Heart right ventricle (tissue), 16 donors: Measurements from ENCODE around the gene NXPH3. TPM values are rescaled to one million over a fixed set of nuclear protein-coding genes. Genes with fewer than 3 reads are reported as not detected.

Experiments used
- ATAC-seq, 8 donors: fragments of 200-7000 bp; cut with Tn5 transposase; one replicate each; pipeline ENCODE4 v1.9.1; 2020; ENCODE audit warnings: mild to moderate bottlenecking in 8 of 8, moderate library complexity in 8 of 8, moderate number of reproducible peaks in 1 of 8
- DNase-seq, 2 donors: peaks; one replicate each; pipeline ENCODE4 v3.0.0-alpha.2; 2020
- H3K27ac ChIP-seq, 10 donors: fragments of 200-600 bp; sonication (generic) in 2 of 10; one replicate each; pipeline versions ENCODE4 v1.5.0 to v1.8.0; 2020 to 2022; ENCODE audit warnings: mild to moderate bottlenecking in 3 of 10
- H3K27me3 ChIP-seq, 7 donors: fragments of 200-600 bp; one replicate each; pipeline ENCODE4 v1.8.0; 2021 to 2022; ENCODE audit warnings: mild to moderate bottlenecking in 2 of 7
- H3K36me3 ChIP-seq, 9 donors: fragments of 200-600 bp; sonication (generic) in 1 of 9; one replicate each; pipeline versions ENCODE4 v1.5.0 to v1.8.0; 2020 to 2022; ENCODE audit warnings: mild to moderate bottlenecking in 2 of 9
- H3K4me1 ChIP-seq, 9 donors: fragments of 200-600 bp; sonication (generic) in 1 of 9; one replicate each; pipeline versions ENCODE4 v1.5.0 to v1.8.0; 2020 to 2022; ENCODE audit warnings: mild to moderate bottlenecking in 4 of 9
- H3K4me3 ChIP-seq, 10 donors: fragments of 200-600 bp; sonication (generic) in 2 of 10; one replicate each; pipeline versions ENCODE4 v1.5.0 to v1.8.0; 2020 to 2022; ENCODE audit warnings: mild to moderate bottlenecking in 7 of 10, moderate library complexity in 2 of 10
- H3K9me3 ChIP-seq, 11 donors: fragments of 200-600 bp in 10 of 11; sonication (generic) in 2 of 11; one replicate each; pipeline versions ENCODE4 v1.5.0 to v1.8.0; 2013 to 2022; ENCODE audit warnings: mild to moderate bottlenecking in 2 of 11, control low read depth in 1 of 11, moderate library complexity in 1 of 11
- WGBS, 2 donors: extraction: QIAGEN DNeasy Blood & Tissue Kit; methylation state at CpG; one replicate each; pipeline ENCODE4 v1.1.7; 2013; ENCODE audit warnings: inconsistent platforms in 1 of 2; 5-methylcytosine and 5-hydroxymethylcytosine counted together
- intact Hi-C, 10 donors: fragments of 100-400 bp; cut with DNase I; formaldehyde crosslinking; loops; one replicate each; pipeline versions ENCODE4 v1.11.1 to v1.14.2; 2022
- long read RNA-seq, 3 donors: library from polyadenylated mRNA; unstranded; transcript quantifications; one replicate each; pipeline ENCODE4 v2.0.0, GENCODE V29; 2020 to 2021
- polyA plus RNA-seq, 2 donors: library from polyadenylated mRNA; stranded (reverse); fragments of 200-250 nt; gene quantifications; one replicate each; pipeline ENCODE4 v1.2.3, GENCODE V29; 2013
- total RNA-seq, 10 donors: library from RNA; stranded (reverse); fragmentation: NEBNext Ultra II Directional in 3 of 10; extraction: Animal tissue kit (Norgen Biotek cat#: 25700) in 3 of 10; gene quantifications; one replicate each; pipeline versions ENCODE4 v1.2.1 to v1.2.4, GENCODE V29; 2021 to 2023
- TF ChIP-seq, protein P1 (sequence below), 9 donors: fragments of 200-600 bp; sonication (generic) in 2 of 9; IDR thresholded peaks; one replicate each; pipeline versions ENCODE4 v1.5.0 to v1.8.0; 2021 to 2022; ENCODE audit warnings: antibody characterized with exemption in 9 of 9, mild to moderate bottlenecking in 5 of 9, moderate library complexity in 1 of 9
- donor health status: Arrhythmogenic right ventricular cardiomyopathy.
- donor health status: ischemic (EF 13 %, LVEDD 7.1; RV severe dilation, severe dysfunction).
- donor health status: healthy with polysubstance abuse.
- donor health status: DM: no; HTN: yes; CAD: no.
- donor health status: DM: no; HTN: no; CAD: no.
- donor health status: ischemic (EF 25% LVEDD 6.9; RV normal size, moderate dysfunction).
- donor health status: ischemic (EF 25% LVEDD 5.7; RV mildly dilated, moderate dysfunction).
- donor health status: healthy.
- donor health status: DM: yes; HTN: yes; CAD: no.
- donor health status: Ischemic cardiomyopathy.
- donor health status: ischemic (EF 35%, LVEDD 5.7; RV mildly dilated, moderate dysfunction).
- donor health status: nonischemic (EF 11% LVEDD 7.7; RV severe dilation, severe dysfunction).
- donor health status: DM: yes; HTN: yes; CAD: no.
- donor health status: PGD.
- donor health status: ischemic (EF 29% LVEDD 5.4; RV normal size, mild dysfunction).
- donor health status: nonischemic (EF 23%, LVEDD 6.1; RV moderate dilation, normal function).

NXPH3 gene
- 1 to 10 TPM; 2.2 to 4.4 (median 3.2) TPM for total RNA-seq
- polyA plus RNA-seq: 1 to 10 TPM; 2.3 to 5.9 TPM
- long read RNA-seq, donor 1, full-length matches to known transcripts: 1 of 1 reads
- long read RNA-seq, donor 1, partial matches to known transcripts: 0 of 1 reads
- long read RNA-seq, donor 1, other reads (novel, unspliced or antisense): 0 of 1 reads
- long read RNA-seq, donor 2, full-length matches to known transcripts: 3 of 3 reads
- long read RNA-seq, donor 2, partial matches to known transcripts: 0 of 3 reads
- long read RNA-seq, donor 2, other reads (novel, unspliced or antisense): 0 of 3 reads
- long read RNA-seq, donor 3, full-length matches to known transcripts: 6 of 6 reads
- long read RNA-seq, donor 3, partial matches to known transcripts: 0 of 6 reads
- long read RNA-seq, donor 3, other reads (novel, unspliced or antisense): 0 of 6 reads

DNA sequence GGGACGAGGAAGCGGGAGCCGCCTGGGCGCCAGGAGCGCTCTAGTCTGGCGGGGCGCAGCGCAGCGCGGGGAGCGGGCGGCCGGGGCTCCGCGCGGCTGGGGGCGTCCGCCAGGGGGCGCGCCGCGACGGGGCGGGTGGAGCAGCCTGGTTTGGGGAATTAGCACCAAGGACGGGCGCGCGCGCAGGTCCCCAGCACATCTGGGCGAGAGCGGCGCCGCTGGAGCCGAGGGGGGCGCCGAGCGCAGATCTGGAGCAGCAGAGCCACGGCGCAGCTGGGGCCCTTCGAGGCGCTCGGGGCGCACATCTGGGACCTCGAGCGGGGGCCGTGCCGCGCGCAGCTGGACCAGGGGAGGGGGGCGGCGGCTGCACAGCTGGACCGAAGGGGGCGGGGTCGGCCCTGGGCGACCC is at the start of gene NXPH3:
TSS of gene NXPH3 (plus strand) at position 193 of the 409 bp plus-strand sequence. CDS start 349 bp downstream, outside the sequence.
- DNase-seq (peak; percentile 62 to 81), ATAC-seq (peak; percentile 22 to 80 (median 44))
- H3K4me1 ChIP-seq: peaks cover 6 to 49% (median 21%) of the 10 kb centered on the region in 9 donors
- peak within 1 kb of the TSS; percentile 56 to 79 (median 74) for H3K4me3 ChIP-seq
- WGBS, 2 donors: 1% methylated on average over 45 to 55 of the region's 55 CpGs
- H3K9me3 ChIP-seq: no peaks in the 10 kb centered on the region
- peak within 1 kb of the TSS in 9 of 10 donors; percentile 17 to 84 (median 61) for H3K27ac ChIP-seq
- intact Hi-C loops: loop anchor here in 7 of 10 donors (2.0 to 10.0 kb wide), 5 partner anchors 37 to 279 kb away; no protein-coding TSS in a partner anchor
- H3K27me3 ChIP-seq: peaks cover 0 to 41% (median 0%) of the 10 kb centered on the region in 7 donors
- peaks cover 0 to 11% (median 0%) of the 10 kb centered on the region in 9 donors for H3K36me3 ChIP-seq
- TF ChIP-seq, protein P1, sequence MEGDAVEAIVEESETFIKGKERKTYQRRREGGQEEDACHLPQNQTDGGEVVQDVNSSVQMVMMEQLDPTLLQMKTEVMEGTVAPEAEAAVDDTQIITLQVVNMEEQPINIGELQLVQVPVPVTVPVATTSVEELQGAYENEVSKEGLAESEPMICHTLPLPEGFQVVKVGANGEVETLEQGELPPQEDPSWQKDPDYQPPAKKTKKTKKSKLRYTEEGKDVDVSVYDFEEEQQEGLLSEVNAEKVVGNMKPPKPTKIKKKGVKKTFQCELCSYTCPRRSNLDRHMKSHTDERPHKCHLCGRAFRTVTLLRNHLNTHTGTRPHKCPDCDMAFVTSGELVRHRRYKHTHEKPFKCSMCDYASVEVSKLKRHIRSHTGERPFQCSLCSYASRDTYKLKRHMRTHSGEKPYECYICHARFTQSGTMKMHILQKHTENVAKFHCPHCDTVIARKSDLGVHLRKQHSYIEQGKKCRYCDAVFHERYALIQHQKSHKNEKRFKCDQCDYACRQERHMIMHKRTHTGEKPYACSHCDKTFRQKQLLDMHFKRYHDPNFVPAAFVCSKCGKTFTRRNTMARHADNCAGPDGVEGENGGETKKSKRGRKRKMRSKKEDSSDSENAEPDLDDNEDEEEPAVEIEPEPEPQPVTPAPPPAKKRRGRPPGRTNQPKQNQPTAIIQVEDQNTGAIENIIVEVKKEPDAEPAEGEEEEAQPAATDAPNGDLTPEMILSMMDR (IDR thresholded peaks at IDR 0.05): peak in 8 of 9 donors; percentile 35 to 83 (median 68)

DNA sequence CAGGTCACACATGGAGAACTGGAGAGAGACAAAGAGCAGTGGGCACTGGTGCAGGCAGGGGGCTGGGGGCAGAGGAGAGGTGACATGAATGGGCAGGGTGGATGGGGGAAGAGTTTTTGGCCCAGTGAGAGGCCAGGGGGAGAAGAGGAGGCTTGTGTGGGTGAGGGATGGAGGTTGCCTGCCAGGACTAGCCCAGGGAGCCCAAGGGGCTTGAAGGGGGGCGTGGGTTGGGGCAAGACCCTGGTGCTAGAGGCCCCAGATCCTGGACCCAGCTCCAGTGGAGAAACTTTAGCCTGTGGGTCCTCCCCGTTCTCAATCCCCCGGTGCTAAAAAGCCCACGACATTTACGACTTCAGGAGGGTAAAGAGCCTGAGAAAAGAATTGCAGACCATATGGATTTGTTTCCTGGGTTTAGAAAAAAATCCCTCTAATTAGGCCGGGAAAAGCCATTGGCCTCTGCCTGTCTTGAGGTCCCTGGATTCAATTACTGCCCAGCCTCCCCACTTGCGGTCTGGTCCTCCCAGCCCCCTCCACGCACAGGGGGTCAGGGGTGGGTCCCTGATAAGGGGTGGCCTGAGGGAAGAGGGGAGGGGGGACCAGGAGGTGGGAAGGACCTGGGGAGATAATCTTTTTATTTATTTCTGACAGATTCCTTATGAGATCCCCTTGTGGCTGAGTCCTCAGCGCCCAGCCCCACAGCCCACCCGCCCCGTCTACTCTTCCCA is 47.6 kb upstream of the NXPH3 start:
- H3K27me3 ChIP-seq: peaks cover 0 to 77% (median 12%) of the 10 kb centered on the region in 7 donors
- TF ChIP-seq, protein P1 (IDR thresholded peaks at IDR 0.05): no peak

DNA sequence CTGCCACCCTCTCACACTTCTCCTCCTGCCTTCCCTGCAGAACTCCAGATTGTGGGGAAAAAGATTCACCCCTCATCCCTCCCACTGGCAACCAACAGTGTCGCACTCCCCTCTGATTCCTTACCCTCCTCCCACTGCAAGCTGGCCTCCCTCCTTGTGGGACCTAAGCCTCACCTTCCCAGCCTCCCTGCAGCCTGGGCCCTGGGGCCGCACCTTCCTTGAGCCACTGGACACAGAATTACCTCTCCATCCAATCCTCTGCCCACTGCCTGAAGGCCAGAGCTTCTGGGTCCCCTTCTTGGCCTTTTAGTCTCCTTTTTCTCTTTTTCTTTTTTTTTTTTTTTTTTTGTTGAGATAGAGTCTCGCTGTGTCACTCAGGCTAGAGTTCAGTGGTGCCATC is 46.7 kb upstream of the NXPH3 start:
- DNase-seq: no peak
- WGBS, 2 donors: 92 to 94% methylated on average over 3 of the region's 3 CpGs
- Histone ChIP-seq H3K9me3 (no peaks in the 10 kb centered on the region), H3K4me1 (peaks cover 0 to 6% (median 0%) of the 10 kb centered on the region in 9 donors), H3K4me3 (no peak overlapping the region), H3K27ac (no peak overlapping the region), H3K36me3 (no peaks in the 10 kb centered on the region), H3K27me3 (peaks cover 0 to 80% (median 19%) of the 10 kb centered on the region in 7 donors)
- TF ChIP-seq, protein P1 (IDR thresholded peaks at IDR 0.05): no peak
- no peak for ATAC-seq
- intact Hi-C loops: no loop called here

More for the DNA sequence above, 47.6 kb upstream of the NXPH3 start:
- no peaks in the 10 kb centered on the region for H3K9me3 ChIP-seq
- DNase-seq: no peak
- intact Hi-C loops: no loop called here
- H3K4me1 ChIP-seq: peaks cover 0 to 6% (median 0%) of the 10 kb centered on the region in 9 donors
- H3K27ac ChIP-seq: no peak overlapping the region
- ATAC-seq: no peak
- no peaks in the 10 kb centered on the region for H3K36me3 ChIP-seq
- H3K4me3 ChIP-seq: no peak overlapping the region
- 73 to 78% methylated on average over 11 of the region's 11 CpGs for WGBS, 2 donors

DNA sequence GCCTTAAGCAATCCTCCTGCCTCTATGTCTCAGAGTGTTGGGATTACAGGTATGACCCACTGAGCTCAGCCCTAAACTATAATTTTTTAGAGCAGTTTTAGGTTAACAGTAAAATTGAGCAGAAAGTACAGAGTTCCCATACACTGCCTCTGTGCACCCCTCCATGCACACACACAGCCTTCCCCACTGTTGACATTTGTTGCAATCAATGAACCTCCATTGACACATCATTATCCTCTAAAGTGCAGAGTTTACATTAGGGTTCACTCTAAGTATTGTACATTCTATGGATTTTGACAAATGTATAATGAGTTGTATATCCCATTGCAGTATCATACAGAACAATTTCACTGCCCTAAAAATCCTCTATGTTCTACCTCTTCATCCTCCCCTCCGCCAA is 45.6 kb upstream of the NXPH3 start:
- Histone ChIP-seq H3K4me3 (no peak overlapping the region), H3K27me3 (peaks cover 0 to 77% (median 20%) of the 10 kb centered on the region in 7 donors), H3K4me1 (peaks cover 0 to 6% (median 0%) of the 10 kb centered on the region in 9 donors), H3K36me3 (no peaks in the 10 kb centered on the region), H3K27ac (no peak overlapping the region), H3K9me3 (no peaks in the 10 kb centered on the region)
- DNase-seq (no peak), ATAC-seq (no peak)
- 92 to 100% methylated on average over 1 of the region's 1 CpG for WGBS, 2 donors
- intact Hi-C loops: no loop called here
- TF ChIP-seq, protein P1 (IDR thresholded peaks at IDR 0.05): no peak
